ENCODE results near the gene ZFAND3. TPM values are rescaled to one million over a fixed set of nuclear protein-coding genes. Genes with fewer than 3 reads are reported as not detected.
"Not testable (repeated sequence)": the region's sequence is repeated elsewhere in the genome, so short reads cannot be mapped to it uniquely, and the experiment has no call there.

ZFAND3 gene
- polyA plus RNA-seq, 3 donors = 149 to 158 (median 150) TPM

GRCh38 chr6:37941871-37942270 is 122.3 kb downstream of the ZFAND3 start:
- DNase-seq (ENCODE audit: extremely low read depth in 1 of 11, low read depth in 9 of 11, low spot score in 4 of 11) = no peak

DNA sequence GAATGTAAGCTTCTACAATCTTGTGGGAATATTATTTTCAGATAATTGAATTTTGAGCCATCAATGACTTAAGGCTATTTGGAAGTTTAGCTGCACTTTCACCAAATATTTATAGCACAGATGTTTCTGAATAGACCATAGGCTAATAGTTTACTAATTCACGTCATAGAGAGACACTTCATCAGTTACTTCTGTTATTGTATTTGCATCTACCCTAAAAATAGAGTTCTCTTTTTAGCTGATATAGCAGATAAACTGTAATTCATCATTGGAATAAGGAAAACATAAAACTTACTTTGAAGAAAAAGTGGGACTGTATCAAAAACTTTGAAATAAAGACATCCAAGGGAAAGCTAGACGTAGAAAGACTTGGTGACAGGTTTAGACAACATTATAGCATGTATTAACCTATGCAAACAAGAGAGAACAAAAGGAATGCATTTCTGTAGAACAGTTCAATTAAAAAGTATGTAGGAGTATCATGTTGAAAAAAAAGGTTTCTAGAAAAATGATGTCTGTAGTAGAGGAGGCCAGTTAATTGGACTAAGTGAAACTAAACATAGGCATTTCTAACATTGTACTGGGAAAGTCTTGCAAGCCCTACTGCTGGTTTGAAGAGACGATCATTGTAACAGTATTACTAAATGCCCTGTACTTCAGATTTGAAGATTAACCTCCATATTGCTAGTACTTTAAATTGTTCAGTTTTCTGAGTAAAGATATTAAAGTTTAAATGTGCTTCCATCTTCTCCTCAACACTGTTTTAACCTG is 123.3 kb downstream of the ZFAND3 start:
- DNase-seq (ENCODE audit: extremely low read depth in 1 of 11, low read depth in 9 of 11, low spot score in 4 of 11) = no peak

DNA sequence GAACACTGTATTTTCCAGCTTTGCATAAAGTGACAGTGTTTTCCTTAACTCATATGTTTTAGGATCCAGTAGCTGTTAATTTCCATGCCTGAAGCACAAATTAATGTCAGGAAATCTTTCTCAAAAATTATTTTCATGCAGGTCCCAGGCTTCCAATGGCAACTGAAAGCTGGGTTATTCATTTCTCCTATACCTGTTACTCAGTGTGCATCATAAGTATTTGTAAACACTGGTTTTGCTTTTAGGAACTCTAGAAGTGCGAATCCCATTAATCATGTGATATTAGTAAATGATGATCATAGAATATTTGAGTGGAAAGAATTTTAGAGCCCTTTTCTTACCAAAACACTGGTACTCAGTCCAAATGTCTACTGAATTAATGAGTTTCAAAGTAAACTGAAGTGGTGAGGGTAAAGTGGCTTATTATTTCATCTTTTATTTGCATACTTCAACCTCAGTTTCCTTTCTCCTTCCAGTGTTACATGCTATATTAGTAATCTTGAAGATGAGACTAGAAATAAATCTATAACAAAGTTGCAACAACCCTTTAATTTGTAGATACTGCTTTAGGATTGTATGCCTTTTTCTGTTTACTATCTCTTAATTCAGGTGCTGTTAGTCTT is 124.0 kb downstream of the ZFAND3 start:
- DNase-seq (ENCODE audit: extremely low read depth in 1 of 11, low read depth in 9 of 11, low spot score in 4 of 11) = no peak

GRCh38 chr6:37946057-37946456 is 126.5 kb downstream of the ZFAND3 start:
- DNase-seq (ENCODE audit: extremely low read depth in 1 of 11, low read depth in 9 of 11, low spot score in 4 of 11) = no peak

DNA sequence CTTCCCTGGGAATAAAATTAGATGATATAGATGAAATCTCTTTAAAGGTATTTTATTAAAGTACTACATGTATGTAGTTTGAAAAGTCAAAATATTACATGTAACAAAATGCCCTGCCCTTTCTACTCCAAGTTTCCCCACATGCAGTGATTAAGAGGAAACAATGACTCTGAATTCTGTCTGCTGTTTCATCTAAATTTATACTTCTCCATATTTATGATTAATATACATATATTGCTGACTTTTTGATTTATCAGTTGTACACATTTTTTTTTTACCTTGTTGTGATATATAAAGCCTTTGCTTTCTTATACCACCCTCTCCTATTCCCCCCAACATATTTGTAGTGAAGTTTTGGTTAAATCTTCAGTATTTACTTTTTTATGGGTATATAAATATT is 127.9 kb downstream of the ZFAND3 start:
- no peak for DNase-seq (ENCODE audit: extremely low read depth in 1 of 11, low read depth in 9 of 11, low spot score in 4 of 11)

- not testable (repeated sequence) for DNase-seq (ENCODE audit: extremely low read depth in 1 of 11, low read depth in 9 of 11, low spot score in 4 of 11)
These were observed 129.1 kb downstream of the ZFAND3 start for GRCh38 chr6:37948584-37948983.

GRCh38 chr6:37952027-37952426 is 132.5 kb downstream of the ZFAND3 start:
- no peak for DNase-seq (ENCODE audit: extremely low read depth in 1 of 11, low read depth in 9 of 11, low spot score in 4 of 11)

DNA sequence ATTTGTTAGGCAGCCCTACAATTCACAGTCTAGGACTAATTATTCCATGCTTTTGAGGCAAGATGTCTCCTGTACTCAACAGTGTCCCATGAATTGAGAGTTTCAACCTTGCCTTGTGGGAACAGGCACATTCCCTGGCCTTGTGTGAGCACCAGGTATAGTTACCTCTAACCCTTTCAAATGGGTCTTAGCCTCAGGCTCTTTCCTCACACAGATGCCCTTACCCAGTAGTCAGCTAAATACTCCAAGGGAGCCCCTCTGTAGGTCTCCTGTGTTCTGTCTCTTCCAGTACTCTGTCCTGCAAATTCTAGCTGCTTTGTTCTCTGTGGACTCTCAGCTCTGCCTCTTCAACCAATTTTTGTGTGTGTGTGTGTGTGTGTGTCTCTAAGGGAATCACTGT is 135.3 kb downstream of the ZFAND3 start:
- no peak for DNase-seq (ENCODE audit: extremely low read depth in 1 of 11, low read depth in 9 of 11, low spot score in 4 of 11)

GRCh38 chr6:37956711-37957275 is 137.3 kb downstream of the ZFAND3 start:
- DNase-seq (ENCODE audit: extremely low read depth in 1 of 11, low read depth in 9 of 11, low spot score in 4 of 11) = no peak

DNA sequence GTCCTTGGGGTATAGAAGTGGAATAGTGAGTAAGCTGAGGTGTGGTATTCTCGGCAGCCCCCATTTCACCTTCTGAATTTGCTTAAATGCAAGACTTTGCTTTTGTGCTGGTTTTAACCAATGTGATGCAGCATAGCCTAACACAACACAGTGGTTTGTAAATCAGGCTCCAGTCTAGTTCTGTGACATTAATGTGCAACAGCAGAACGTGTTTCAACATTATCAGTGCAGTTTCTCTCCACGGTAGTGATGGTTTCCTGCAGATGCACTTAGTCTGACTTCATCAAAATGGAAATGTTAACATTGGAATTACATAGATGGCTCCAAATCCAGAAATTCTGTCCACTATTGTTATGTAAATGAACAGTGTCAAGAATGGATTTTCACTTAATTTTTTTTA is 139.5 kb downstream of the ZFAND3 start:
- DNase-seq (ENCODE audit: extremely low read depth in 1 of 11, low read depth in 9 of 11, low spot score in 4 of 11) = no peak

DNA sequence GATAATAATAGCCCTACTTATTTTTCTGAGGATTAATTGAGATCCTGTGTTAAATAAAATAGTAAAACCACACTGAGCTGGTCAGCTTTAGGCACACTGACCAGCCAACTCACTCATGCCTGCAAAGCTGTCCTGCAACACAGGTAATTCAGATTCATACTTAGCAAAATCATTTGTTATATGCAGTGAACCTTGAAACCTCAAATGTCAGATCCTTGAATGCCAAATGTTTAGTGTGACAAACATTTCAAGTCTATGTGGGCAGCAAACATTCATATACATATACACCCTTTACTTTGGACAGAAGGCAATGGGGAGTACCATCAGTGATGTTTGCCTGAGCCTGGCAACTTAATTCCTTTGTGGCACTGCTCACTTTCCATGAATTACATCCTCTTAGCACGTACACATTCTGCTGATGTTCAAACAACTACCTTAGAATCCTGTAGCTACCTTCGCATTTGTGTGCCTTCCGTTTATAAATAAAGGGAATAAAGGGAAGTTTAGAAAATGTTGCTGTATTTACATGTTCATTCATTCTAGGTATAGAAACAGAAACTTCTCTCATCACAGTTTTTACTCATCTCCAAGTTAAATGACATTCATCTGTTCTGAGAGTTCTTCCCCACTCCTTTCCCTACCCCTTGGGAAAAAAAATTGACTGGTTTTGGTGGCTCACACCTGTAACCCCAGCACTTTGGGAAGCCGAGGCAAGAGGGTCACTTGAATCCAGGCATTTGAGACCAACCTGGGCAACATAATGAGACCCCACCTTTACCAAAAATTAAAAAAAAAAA is 140.8 kb downstream of the ZFAND3 start:
- DNase-seq (ENCODE audit: extremely low read depth in 1 of 11, low read depth in 9 of 11, low spot score in 4 of 11) = no peak

DNA sequence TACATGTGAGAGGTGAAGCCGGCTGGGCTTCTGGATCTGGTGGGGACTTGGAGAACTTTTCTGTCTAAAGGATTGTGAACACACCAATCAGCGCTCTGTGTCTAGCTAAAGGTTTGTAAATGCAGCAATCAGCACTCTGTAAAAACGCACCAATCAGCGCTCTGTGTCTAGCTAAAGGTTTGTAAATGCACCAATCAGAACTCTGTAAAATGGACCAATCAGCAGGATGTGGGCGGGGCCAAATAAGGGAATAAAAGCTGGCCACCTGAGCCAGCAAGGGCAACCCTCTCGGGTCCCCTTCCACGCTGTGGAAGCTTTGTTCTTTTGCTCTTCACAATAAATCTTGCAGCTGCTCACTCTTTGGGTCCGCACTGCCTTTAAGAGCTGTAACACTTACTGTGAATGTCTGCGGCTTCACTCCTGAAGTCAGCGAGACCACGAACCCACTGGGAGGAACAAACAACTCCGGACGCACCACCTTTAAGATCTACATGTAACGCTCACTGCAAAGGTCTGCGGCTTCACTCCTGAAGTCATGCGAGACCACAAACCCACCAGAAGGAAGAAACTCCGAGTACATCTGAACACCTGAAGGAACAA is 143.1 kb downstream of the ZFAND3 start:
- not testable (repeated sequence) for DNase-seq (ENCODE audit: extremely low read depth in 1 of 11, low read depth in 9 of 11, low spot score in 4 of 11)

DNA sequence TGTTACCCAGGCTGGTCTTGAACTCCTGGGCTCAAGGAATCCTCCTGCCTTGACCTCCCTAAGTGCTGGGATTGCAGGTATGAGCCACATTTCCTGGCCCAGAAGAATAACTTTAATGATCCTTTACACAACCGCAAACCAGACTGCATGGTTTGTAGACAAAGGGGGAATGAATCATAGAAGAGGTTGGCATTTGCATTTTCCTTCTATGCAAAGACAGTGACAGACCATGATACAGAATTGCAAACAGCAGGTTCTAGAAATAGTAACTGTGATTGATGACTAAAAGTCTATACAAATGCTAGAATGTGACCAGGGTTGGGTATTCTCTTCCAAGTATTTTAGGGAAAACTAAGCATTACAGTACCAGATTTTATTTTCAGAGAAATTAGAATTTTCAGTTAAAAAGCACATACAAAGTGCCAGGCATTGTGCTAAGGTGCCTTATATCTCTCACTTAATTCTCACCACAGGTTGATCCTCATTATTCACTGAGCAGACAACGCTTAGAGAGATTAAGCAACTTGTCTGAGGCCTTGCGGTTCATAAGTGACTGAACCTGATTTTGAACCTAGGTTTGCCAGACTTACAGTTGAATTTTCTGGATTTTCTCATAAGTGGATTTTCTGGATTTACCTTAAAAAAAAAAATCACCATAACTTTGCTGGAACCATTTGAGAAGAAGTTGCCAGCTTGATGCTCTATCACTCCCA is 146.6 kb downstream of the ZFAND3 start:
- DNase-seq (ENCODE audit: extremely low read depth in 1 of 11, low read depth in 9 of 11, low spot score in 4 of 11) = no peak

DNA sequence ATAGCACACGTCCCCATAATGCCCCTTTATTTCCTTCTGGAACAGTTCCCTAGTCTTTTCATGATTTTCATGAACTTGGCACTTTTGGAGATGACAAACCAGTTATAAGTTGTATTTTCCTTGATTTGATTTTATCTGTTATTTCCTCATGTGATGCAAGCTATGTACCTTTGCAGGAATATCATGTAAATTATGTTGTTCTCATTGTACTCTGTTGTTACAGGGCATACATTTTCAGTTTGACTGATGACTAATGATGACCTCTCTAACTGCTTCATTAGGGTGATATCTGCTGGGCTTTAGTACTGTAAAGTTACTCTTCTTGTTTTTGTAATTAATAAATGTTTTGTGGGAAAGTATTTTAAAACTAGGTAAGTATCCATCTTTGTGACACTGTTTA is 147.3 kb downstream of the ZFAND3 start:
- DNase-seq (ENCODE audit: extremely low read depth in 1 of 11, low read depth in 9 of 11, low spot score in 4 of 11) = no peak

- no peak for DNase-seq (ENCODE audit: extremely low read depth in 1 of 11, low read depth in 9 of 11, low spot score in 4 of 11)
These were observed 148.1 kb downstream of the ZFAND3 start for GRCh38 chr6:37967651-37968050.

- no peak for DNase-seq (ENCODE audit: extremely low read depth in 1 of 11, low read depth in 9 of 11, low spot score in 4 of 11)
These were observed 151.7 kb downstream of the ZFAND3 start for GRCh38 chr6:37971266-37971665.

DNA sequence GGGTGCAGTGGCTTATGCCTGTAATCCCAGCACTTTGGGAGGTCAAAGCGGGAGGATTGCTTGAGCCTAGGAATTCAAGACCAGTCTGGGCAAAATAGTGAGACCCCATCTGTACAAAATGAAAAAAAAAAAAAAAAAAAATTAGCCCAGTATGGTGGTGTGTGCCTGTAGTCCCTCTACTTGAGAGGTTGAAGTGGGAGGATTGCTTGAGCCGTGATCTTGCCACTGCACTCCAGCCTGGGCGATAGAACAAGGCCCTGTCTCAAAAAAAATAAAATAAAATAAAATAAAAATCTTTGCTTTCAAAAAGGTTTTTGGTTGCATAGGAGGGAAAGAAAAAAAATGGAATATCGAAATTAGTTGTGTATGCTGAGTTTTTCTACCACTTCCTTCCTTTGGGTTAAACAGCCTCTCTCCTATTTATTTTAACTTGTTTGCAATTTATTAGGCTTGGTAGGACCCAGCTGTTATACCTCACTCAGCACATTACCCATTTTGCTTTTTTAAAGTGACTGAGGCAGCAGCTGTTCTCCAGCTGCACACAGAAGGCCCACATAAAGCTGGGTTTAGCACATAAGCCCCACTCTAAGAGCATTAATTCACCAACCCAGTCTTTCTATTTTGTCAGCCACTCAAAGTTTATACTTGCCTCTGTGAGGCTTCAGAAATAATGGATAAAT is 152.3 kb downstream of the ZFAND3 start:
- peak; percentile 33 to 75 (median 62) for DNase-seq (ENCODE audit: extremely low read depth in 1 of 11, low read depth in 9 of 11, low spot score in 4 of 11)

Data from renal cortex interstitium (tissue), 11 donors.